HG02885 (cell line): ENCODE measurements around the gene CAMK1G.

Source experiments
- ATAC-seq: cut with Tn5 transposase; IDR thresholded peaks from one replicate; pipeline ENCODE4 v1.9.1; 2021; ENCODE audit warnings: mild to moderate bottlenecking; ENCODE audit not compliant: unreplicated experiment, poor library complexity

CAMK1G gene

DNA sequence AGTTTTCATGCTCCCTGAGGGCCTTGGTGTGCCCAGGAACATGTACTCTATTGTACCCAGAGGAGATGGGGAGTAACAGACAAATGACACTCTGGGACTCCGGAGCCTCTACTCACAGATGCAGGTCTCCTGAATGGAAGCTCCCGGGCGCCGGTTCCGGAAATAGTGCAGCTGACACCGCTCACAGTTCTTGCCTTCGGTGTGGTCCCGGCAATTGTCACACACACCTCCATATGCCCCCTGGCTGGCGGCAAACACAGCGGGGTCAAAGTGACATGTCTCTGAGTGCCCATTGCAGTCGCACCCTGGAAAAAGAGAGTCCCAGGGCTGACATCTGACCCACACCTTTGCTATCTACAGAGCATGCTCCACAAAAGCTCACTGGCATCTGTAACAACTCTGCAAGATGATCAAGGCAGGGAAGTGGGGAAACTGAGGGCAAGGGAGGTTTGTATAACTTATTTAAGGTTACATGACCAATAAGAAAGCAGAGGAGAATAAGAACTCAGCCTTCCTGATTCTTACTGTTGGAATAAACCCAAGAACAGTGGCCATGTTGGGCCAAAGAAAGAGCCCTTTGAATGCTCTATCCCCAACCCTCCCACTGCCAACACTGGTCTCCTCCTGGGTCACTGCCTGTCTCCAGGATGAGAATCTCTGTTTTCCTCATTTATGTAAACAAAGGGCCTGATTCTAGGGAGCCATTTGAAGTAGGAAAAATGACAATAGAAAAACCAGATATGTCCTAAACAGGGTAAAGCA is 46.3 kb downstream of the CAMK1G start:
- no peak for ATAC-seq

DNA sequence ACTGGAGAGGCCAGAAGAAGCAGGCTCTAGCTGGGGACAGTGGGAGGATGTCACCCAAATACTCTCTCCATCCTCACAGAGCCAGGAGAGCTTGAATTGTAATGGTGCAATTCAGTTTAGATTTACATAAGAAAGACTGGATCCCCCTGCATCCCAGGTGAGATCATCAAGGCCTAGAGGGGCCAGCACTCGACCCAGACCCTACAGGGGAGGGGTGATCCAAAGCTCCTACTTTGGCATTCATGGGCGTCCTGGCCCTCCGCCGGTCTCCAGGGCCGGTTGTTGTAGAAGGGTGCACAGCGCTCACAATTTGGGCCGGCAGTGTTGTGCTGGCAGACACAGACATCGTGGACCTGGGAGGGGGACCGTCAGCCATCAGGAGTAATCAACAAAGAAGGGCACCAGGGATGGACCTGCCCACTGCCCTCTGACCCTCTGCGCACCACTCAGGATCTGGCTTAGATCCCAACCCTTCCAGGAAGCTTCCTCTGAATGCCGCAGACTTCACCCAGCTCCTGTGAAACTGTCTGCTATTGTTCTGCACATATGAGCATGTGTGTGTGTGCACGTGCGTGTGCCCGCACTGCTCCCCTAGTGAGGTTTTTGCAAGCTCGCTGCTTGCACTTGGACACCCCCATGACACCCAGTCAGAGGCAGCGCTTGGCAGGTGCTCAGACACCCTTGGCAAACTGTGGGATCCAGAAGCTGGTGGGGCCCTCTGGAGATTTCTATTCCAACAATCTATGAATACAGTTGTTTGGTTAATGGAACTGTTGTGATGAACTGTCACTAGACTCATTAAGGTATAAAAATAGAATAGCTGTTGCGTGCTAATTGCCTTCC is 47.1 kb downstream of the CAMK1G start:
- no peak for ATAC-seq

DNA sequence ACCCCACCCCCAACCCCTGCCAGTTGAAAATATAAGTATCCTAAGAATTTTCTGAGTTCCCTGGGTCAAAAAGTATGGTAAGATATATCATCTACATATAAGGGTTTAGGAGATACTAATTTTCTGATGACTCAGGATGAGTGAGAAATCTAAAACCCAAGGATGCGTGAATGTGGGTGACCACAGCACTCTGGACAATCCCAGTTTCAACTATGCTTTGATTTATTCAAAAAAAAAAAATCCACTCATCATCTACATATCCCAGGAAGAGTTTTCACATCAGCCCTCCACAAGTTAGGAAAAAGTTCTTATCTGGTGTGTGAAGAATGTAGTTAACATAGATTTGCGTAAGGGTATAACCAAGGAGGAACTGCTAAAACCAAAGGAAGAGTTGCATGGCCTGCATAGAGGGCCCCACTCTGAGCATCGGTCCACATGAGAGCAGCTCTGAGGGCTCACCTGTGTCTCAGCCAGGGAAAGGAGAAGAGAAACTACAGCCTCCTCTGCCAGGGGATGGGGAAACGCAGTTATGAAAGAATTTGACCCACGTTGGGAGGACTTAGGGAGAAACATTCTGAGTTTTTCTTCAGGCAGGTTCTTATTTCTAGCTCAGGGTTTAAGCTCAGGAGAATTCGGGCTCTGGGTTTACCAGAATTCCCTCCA is 50.0 kb downstream of the CAMK1G start:
- ATAC-seq = peak; percentile 54

DNA sequence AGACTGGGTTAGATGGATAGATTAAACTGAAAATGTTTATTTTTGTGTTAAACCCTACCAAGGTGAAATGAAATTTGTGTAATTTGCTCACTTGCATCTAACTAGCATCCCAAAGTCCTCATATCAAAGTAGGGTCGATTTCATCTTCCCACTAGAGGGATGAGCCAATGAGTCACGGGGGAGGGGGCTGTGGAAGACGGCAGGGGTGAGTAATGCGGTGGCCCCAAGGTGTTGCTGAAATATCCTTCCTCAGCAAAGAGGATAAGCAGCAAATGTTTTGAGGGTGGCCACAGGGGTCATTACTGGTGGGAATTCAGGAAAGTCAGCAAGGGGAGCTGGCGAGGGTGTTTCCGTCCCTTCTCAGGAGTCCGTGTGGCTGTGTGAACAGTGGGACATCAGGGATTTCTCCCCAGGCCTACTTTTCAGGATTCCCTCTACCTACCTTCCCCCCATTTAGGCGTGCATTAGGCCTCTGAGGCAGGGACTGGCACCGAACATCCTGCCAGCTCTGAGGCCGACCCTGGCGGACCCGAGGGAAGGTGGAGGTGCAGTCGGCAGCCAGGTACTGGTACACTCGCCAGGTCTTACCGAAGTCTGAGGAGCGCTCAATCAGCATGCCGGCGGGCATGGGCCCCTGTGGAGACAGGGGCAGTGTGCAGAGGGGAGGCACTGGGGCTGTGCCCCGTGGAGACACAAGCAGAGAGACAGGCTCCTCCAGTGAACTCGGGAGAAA is 50.7 kb downstream of the CAMK1G start:
- ATAC-seq = no peak

DNA sequence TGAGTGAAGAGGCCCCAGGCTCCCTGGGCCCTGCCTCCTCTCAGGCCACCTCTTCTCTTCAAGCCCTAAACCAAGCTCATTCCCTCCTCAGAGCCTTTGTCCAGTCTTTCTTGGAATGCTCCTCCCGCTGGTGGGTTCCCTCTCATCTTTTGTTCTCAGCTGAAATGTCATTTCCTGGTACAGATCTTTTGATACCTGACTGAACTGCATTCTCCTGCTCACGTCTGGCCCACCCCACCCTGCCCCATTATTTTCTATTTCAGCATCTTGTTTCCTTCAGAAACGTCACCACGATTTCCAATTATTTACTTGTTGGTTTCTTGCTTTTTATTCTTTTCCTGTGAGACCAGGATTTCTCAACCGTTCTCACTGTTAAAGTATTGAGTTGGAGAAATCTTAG is 52.3 kb downstream of the CAMK1G start:
- no peak for ATAC-seq

DNA sequence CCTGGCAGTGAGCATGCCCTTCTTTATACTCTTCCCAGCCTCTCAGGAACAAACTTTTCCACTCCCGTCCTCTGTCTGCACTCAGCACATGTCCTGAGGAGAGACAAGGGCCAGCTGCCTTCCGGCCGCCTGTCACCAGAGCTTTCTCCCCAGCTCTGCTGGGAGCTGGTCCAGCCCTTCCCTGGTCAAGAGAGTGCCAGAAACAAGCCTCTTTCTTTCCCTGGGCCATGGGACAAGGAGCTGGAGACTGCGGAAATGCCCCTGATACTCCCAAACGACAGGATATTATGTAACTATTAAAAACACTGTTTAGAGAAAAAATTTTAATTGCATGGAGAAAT is 58.3 kb downstream of the CAMK1G start:
- no peak for ATAC-seq

DNA sequence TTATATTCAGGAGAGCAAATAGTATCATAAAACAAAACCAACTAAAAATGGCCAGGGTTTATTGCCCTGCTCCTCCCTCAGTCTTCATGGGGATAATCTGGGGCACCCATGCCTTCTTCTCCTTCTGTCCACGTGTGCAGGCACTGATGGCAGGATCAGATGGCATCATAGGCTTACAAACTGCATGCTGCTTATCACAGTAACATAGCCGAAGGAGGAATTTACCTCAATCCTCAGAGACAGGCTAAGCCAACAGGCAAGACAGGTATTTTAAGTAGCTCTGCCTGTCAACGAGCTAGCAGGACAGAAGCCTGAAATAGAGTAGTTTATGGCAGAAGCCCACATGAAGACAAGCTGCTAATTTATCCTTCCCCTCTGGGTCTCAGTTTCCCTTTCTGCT is 59.3 kb downstream of the CAMK1G start:
- ATAC-seq = no peak

DNA sequence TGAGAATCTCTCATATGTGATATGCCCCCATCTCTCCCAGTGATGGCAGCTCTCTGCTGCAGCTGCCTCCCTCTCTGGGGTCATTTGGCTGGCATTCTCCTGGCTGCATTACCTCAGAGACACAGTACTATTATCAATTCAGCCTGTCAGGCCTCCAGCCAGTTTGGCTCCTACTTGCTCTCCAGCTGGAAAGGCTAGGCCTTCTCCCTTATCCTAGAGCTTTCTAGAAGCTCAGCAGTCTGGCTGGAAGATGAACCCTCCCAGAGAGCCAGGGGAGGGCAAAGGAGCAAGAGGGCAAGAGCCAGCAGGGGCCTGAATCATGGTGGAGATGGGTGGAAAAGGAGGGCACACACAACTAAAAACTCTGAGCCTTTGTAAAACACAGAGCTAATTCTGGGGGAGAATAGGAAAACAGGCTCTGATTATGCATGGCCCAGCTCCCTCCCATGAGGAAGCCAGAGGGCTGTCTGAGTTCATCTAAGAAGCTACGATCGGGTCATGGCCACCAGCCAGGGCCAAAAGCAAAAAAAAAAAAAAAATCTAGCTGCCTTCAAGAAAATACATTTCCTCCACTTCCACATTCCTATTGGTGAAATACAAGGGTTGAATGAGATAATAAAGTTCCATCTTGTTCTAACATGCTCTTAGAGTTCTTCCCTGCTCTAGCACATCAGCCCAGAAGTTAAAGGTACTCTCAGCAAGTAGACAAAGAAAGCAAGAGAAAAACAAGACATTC is 59.9 kb downstream of the CAMK1G start:
- ATAC-seq = no peak

DNA sequence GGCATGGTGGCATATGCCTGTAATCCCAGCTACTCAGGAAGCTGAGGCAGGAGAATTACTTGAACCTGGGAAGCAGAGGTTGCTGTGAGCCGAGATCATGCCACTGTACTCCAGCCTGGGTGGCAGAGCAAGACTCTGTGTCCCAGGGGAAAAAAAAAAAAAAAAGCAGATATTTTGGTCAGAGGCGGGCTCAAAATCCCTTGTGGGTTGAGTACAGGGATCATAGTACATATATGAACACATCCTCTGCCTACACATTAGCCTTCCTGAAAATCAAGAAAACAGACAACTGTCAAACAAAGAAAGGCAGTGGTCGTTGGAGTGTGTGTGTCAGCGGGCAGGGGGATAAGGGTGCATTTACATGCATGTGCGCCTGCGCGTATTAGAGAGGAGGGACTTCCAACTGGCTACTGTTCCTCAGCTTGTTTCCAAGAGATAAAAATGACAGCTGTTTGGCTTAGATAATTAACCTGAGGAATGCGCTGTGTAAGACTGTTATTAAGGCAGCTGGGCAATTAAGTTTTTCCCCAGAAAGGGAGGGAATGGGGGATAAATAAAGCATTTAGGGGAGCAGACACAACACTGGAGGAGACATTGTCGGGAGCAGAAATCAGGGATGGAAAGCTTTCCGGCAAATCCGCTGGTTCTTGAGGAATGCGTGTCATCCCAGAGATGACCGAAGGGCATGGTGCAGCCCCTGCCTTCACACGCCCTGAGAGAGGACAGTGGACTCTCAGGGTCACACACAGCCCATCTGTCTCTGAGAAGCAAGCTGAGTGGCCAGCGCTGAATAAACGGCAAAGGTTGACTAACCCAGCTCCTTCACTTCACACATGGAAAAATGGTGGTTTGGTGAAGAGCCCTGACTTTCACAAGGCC is 62.3 kb downstream of the CAMK1G start:
- ATAC-seq = no peak

DNA sequence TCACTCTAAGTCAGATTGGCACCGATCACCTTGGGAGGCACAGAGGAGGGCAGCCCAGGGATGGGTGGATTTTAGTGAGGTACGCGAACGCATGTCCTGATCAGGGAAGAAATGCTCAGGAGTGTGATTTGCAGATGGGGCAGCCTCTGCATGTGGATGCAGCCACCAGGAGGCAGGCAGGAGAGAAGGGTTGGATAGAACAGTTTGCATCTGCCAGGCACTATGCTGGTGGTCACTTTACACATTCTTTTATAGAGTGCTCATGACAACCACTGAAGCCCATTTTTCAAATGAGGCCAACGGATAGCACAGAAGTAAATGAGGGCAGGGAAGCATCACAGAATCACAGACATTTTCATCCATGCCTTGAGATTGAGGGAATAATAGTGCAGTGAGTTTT is 63.0 kb downstream of the CAMK1G start:
- ATAC-seq = no peak

DNA sequence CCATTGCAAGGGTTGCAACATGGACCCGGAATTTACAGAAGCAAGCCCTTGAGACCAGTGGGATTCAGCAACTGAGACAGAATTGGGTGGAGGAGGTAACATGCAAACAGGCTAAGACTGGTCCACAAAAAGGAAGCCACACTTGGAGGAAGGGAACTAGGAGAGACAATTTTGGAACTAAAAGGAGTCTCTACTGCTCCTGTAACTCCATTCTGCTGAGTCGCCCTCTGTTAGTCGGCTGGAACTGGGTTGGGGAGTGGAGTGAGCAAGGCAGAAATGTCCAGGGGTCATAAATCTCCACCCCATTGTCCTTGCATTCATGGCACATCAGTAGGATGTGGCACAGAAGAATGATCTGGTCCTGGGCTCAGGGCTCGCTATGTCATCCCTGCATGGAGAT is 63.6 kb downstream of the CAMK1G start:
- no peak for ATAC-seq

DNA sequence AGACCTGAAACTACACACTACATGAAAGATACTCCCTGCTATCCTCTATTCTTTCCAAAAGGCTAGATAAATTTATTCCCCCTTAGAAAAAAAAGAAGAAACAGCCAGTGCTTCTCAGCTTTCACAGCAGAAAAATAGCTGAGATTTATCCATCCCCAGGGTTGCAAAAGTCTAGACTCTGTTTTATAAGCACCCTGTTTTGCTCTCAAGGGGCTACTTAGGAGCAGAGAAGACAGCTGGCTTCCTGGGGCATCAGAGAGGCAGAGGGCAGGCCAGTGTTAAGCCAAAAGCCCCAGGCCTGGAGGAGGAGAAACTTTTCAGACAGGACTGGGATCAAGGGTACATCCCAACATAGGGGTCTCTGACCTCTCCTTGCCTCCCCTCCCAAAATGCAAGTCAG is 64.8 kb downstream of the CAMK1G start:
- ATAC-seq = no peak

DNA sequence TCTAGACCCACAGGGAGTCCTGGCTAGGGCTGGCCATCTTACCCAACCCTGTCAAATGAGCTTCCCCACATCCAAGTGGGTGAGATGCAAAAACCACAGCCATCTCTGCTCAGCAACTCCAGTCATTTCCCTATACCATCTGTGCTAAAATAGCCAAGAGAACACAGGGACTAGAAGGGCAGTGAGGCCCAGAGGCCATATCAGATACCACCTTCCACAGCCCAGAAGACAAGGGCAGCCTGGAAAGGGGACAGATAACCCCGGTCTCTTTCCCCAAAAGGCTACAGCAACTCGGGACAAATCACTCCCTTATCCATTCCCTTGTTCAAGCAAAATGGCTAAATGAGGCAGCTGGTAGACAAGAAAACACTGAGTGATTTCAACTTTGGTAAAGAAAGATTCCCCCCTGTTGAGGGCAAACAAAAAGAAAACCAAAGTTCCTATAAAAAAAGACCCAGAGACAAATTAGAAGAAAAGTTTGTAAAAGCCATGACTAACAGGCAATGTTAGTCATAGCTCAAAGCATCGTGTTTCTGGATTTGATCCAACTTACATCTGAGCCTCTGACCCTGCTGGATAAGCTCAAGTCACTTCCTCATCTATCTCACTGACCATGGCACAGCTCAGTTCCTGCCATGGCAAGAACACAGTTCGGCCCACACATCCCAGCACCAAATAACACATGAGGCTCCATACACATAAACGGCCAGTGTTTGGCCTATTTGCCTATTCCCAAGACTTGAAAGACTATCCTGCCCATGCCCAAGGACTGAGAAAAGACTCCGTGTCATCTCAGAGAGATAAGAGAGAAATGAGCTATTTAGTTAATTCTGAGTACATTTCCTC is 65.6 kb downstream of the CAMK1G start:
- ATAC-seq = no peak

DNA sequence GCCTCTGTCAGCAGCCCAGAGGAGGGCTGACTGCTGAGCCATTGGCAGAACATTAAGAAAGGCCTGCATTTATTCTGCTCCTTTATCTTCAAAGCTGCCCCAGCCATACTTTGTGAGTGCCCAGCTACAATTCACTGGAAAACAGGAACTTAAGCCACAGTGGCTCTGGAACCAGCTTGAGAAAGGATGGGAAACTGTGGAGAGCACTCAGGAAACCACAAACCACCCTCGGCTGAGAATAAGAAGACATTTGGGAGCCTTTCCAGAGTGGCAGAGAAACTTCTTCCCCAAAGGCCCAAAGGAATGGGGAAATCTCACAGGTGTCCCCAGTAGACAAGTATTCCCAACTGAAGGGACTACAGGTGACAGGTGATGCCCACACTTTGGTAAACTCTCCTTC is 66.9 kb downstream of the CAMK1G start:
- ATAC-seq = no peak

DNA sequence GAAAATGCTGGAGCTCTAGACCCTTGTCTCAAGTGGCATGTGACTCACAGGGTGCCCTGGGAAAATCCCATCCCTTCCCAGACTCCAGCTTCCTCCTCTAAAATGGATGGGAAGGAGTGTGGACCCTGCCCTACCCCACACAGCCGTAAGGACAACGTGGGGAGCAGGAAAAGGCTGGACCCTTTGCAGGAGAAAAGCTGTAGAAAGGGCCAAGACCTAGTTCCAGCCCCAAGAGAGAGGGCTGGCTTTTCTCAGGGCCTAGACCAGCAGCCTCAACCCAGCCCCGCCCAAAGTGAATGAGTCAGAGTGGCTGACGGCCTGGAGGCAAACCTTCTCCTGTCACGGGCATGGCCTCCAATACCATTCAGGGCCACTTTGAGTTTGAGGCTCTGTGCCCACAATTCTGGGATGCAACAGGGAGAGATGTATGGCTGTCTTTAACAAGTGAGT is 67.6 kb downstream of the CAMK1G start:
- ATAC-seq = peak; percentile 77

DNA sequence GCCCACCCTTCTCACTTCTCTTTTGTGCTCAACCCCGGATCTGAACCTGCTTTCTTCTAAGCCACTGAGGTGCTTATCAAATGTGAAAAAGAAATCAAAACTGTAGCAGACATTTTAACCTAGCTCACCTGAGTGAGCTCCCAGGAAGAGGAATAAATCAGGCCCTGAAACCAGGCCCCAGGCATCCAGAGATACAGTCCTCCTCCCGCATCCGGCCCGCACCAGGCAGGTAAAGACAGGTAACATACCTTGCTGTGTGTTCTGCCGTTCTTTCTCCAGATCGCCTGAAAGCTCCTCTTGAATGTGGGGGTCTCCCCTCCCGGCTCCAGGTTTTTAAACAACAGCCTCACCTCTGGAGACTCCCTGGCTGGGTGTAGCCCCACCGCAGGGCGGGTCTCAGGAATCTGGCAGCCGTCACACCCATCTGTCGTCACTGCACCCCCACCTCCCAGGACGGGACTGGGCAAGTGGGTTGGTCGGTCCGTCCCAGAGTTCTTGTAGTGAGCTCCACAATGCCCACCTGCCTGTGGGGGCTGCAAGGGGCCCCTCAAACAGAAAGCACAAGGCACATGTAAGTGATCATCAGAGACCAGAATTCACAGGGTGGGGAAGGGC is 68.7 kb downstream of the CAMK1G start, which contains the start of gene LAMB3:
Gene LAMB3 (minus strand): TSS at position 305 of the 615 bp plus-strand sequence. CDS start 1,481 bp downstream, outside the sequence.
- no peak for ATAC-seq

DNA sequence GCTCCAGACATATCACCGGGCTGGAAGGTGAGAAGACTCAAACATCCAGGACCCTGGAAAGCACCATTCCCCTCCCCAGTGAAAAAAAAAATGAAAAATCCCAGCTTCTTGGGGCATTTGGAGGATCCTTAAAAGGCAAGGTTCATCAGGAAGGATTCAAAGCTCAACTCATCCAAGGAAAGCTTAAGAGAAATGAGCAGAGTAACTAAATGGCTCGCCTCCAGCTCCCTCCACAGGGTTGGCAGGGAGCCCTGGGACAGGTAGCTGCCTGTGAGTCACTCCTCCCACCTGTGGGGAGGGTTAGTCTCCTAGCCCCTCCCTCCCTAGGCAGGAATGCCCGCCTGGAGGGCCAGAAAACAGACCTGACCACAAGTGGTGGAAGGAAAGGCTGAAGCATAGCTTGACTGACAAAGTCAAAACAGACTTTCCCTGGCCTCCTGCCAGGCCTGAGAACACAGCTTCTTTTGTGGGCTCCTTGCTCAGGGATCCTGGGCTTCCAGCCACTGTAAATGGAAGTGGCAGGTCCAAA is 69.4 kb downstream of the CAMK1G start:
- no peak for ATAC-seq
